Motor neuron (in vitro differentiated cells): ENCODE data around the gene GPR62. TPM values are rescaled to one million over a fixed set of nuclear protein-coding genes. Genes with fewer than 3 reads are reported as not detected.

ENCODE experiments used
- ATAC-seq, 8 experiments: fragments of 200-7000 bp; cut with Tn5 transposase; replicated peaks in 6 of 8; 2 replicates each; pipeline ENCODE4 v1.8.0; 2021; ENCODE audit warnings: mild to moderate bottlenecking in 8 of 8, moderate library complexity in 8 of 8
- H3K27ac ChIP-seq, 2 donors: fragments of 250-450 bp; sonication (Bioruptor Pico); 2 replicates each; pipeline ENCODE4 v1.9.0; 2021; ENCODE audit warnings: antibody characterized with exemption in 2 of 2, mild to moderate bottlenecking in 2 of 2, moderate library complexity in 1 of 2
- H3K4me1 ChIP-seq, 2 donors: fragments of 250-450 bp; sonication (Bioruptor Pico); replicated peaks in 1 of 2; 2 replicates each; pipeline ENCODE4 v1.6.1; 2021; ENCODE audit warnings: antibody characterized with exemption in 2 of 2, mild to moderate bottlenecking in 2 of 2, moderate library complexity in 1 of 2
- H3K4me3 ChIP-seq, 5 donors: fragments of 250-450 bp; sonication (Bioruptor Pico); 2 replicates each; pipeline ENCODE4 v1.9.0; 2021; ENCODE audit warnings: antibody characterized with exemption in 5 of 5, mild to moderate bottlenecking in 5 of 5, moderate library complexity in 4 of 5
- WGBS, 10 experiments: fragments of 450-650 bp; shearing (Covaris generic); methylation state at CpG; one replicate each; pipeline ENCODE4 v1.0.0; 2022; 5-methylcytosine and 5-hydroxymethylcytosine counted together
- in situ Hi-C, 9 experiments: fragments of 400-800 bp; cut with MboI; loops; one replicate each; pipeline ENCODE4 v1.15.0; 2021; ENCODE audit warnings: low sequenced_read_pairs in 9 of 9, low pct_unique_long_range_greater_than_20kb in 2 of 9; ENCODE audit not compliant: unreplicated experiment in 9 of 9
- total RNA-seq, 8 experiments: library from RNA; unstranded; fragments of 300-600 nt; gene quantifications; 2 replicates each; pipeline versions ENCODE4 v1.2.3 to v1.2.4, GENCODE V29; 2022

Gene GPR62
- total RNA-seq, 8 experiments from 2014 or later = 0.25 to 2.3 (median 0.66) TPM; not detected in 1

DNA sequence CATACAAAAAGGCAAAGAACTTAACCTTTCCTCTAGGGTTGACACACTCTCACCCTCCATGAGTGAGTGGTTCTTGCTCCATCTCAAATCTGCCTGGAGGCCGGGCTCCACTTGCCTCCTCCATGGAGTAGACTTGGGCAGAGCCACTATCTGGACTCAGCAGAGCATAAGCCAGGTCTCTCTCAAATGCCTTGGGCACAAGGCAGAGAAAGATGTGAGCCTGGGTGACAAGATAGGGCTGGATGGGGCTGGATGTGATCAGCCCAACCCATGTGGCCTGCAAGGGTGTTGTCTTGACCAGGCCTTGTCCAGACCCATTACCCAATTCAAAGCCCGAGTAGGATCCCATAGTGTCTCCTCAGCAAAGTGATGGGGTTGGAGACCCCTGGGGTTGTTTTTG is 44.7 kb downstream of the GPR62 start:
- H3K4me3 ChIP-seq = no peak overlapping the region
- ATAC-seq = no peak
- H3K4me1 ChIP-seq = peaks cover 27 to 34% of the 10 kb centered on the region in 2 donors
- 40 to 80% (median 70%) methylated on average over 1 to 2 of the region's 2 CpGs; no CpG with 5 or more reads in 6 of the 10 experiments for WGBS, 10 experiments
- in situ Hi-C loops = loop anchor here (5.0 to 25.0 kb wide), 3 partner anchors 137 to 145 kb away; no protein-coding TSS in a partner anchor
- no peak overlapping the region for H3K27ac ChIP-seq

DNA sequence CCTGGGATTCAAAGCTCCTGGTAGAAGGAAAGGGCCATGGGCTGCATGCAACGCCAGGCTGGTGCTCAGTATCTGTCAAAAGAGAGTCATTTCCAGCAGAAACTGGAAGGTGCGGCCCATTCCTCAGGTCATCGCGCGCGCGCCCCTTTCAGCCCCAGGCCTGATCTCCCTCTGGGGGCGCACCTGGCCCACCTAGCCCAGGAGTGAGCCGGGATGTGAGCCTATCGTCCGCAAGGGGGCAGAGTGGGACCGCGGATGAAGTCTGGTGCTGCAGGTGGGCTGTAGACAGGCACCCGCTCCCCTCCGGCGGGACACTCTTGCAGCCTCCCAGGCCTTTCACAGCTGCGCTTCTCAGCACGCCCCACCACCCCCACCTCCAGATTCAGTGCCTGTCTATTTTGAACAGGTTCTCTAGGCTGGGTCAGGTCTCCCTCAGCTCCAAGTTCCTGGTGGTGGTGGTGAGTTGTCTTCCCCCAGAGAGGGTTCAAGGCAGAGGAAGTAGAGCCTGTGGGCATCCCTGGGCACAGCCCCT is 46.3 kb downstream of the GPR62 start:
- Histone ChIP-seq H3K4me1 (peaks cover 38 to 49% of the 10 kb centered on the region in 2 donors), H3K27ac (no peak overlapping the region), H3K4me3 (no peak overlapping the region)
- in situ Hi-C loops = loop anchor here (5.0 to 25.0 kb wide), 3 partner anchors 136 to 143 kb away; no protein-coding TSS in a partner anchor
- peak; percentile 73 to 94 (median 78) for ATAC-seq
- WGBS, 10 experiments = 0 to 29% (median 0%) methylated on average over 1 to 8 of the region's 18 CpGs; no CpG with 5 or more reads in 6 of the 10 experiments

DNA sequence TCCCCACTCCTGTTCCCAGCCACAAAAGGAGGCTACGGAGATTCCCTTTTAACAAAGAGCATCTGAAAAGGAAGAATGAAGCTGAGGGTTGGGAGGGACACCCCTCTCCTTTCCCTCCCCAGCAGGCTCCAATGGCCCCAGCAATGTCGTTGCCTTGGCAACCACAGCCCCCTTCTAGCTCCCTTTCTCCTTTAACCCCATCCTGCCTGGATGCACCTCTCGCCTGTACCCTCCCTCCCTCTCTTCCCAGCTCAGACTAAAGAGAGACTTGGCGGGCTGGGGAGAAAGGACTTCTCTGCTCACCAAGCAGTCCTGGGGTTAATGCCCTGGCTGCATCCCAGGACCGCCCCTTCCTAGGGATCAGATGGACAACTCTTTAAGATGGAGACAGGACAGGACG is 47.6 kb downstream of the GPR62 start:
- no peak overlapping the region for H3K4me3 ChIP-seq
- peaks cover 38 to 49% of the 10 kb centered on the region in 2 donors for H3K4me1 ChIP-seq
- H3K27ac ChIP-seq = no peak overlapping the region
- 11 to 80% (median 38%) methylated on average over 1 to 5 of the region's 6 CpGs; no CpG with 5 or more reads in 2 of the 10 experiments for WGBS, 10 experiments
- ATAC-seq = peak in 1 of 8 experiments; percentile 2
- in situ Hi-C loops = loop anchor here (5.0 to 25.0 kb wide), 3 partner anchors 135 to 142 kb away; no protein-coding TSS in a partner anchor

DNA sequence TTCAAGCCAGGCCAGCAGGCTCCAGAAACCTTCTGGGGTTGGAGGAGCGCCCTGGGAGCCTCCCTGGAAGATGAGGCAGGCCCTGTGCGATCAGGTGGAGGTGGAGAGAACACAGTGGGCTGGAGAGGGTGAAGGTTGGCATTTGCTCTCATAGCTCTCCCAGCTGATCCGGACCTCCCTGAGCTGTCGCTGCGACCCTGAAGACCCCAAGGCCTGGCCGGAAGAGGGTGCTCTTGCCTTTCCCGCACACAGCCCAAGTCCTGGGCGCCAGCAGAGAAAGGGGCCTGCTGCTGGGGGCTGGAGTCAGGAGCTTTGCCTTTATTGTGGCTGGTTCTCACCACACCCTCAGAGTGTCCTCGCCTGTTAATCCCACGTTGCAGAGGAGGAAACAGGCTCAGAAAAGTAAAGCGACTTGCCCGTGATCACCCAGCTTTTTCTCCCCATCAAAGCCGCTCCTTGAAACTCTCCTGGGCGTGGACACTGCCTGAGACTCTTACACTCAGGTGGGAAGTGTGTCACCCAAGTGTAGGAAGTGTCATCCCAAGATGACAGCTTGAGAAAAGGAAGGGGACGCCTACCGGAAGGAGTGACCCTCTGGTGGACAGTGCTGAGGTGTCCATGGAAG is 49.1 kb downstream of the GPR62 start:
- no peak overlapping the region for H3K27ac ChIP-seq
- 18 to 100% (median 72%) methylated on average over 1 to 4 of the region's 16 CpGs; no CpG with 5 or more reads in 4 of the 10 experiments for WGBS, 10 experiments
- H3K4me1 ChIP-seq = peaks cover 38 to 49% of the 10 kb centered on the region in 2 donors

DNA sequence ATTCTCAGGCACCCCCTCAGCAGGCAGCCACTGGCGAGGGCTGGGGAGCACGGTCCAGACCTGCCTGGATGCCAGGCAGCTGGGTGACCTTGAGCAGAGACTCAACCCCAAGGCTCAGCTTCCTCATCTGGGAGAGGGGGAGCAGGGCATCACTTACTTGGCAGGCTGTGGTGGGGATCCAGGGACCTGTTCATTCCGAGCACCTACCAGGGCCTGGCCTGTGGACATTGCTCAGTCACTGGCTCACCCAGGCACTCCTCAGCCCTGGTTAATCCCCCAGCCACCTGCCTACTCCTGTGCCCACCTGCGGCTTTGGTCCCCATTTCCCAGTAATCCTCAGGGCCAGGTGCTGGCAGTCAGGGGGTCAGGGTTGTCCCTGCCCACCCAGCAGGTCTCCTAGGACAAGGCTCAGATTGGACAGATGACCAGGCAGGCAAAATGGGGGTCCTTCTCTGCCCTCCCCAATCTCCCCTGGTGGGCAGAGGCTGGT is 49.8 kb downstream of the GPR62 start:
- Histone ChIP-seq H3K4me1 (peaks cover 38 to 49% of the 10 kb centered on the region in 2 donors), H3K4me3 (no peak overlapping the region), H3K27ac (no peak overlapping the region)
- in situ Hi-C loops = loop anchor here (5.0 to 25.0 kb wide), 3 partner anchors 132 to 140 kb away; no protein-coding TSS in a partner anchor
- ATAC-seq = no peak
- 90 to 100% (median 100%) methylated on average over 1 to 3 of the region's 4 CpGs; no CpG with 5 or more reads in 6 of the 10 experiments for WGBS, 10 experiments

More for the DNA sequence above, 49.1 kb downstream of the GPR62 start:
- in situ Hi-C loops = loop anchor here (5.0 to 25.0 kb wide), 3 partner anchors 133 to 141 kb away; no protein-coding TSS in a partner anchor
- no peak overlapping the region for H3K4me3 ChIP-seq
- ATAC-seq = peak in 7 of 8 experiments; percentile 46 to 78 (median 68)

DNA sequence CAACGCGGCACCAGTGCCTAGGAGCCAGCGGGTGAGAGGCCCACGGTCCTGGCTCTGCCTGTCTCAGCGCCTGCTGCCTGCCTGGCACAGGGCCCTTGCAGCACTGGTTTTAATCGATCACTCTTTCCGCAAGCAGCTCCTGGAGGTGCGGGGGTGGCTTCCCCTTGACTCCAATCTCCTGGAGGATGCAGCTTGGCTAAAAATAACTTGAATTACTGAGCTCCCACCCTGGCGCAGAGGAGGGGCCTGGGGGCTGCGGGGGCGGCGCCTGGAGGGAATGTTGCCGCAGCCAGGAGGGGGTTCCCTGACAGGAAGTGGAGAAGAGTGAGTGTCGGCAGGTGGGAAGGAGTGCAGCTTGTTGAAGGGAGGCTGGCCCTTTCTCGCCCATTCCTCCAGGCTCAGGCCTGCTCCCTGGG is 50.4 kb downstream of the GPR62 start:
- in situ Hi-C loops = loop anchor here in 7 of 9 experiments (10.0 to 25.0 kb wide), 2 partner anchors 132 to 139 kb away; no protein-coding TSS in a partner anchor
- peaks cover 38 to 49% of the 10 kb centered on the region in 2 donors for H3K4me1 ChIP-seq
- H3K27ac ChIP-seq = peak overlapping the region in 1 of 2 donors; percentile 13
- 100% methylated on average over 1 of the region's 15 CpGs; no CpG with 5 or more reads in 9 of the 10 experiments for WGBS, 10 experiments
- peak; percentile 9 to 69 (median 46) for ATAC-seq
- H3K4me3 ChIP-seq = no peak overlapping the region

- 20 to 100% (median 67%) methylated on average over 1 to 2 of the region's 8 CpGs; no CpG with 5 or more reads in 3 of the 10 experiments for WGBS, 10 experiments
- H3K4me3 ChIP-seq = no peak overlapping the region
- no peak overlapping the region for H3K27ac ChIP-seq
- in situ Hi-C loops = loop anchor here in 7 of 9 experiments (10.0 to 25.0 kb wide), 2 partner anchors 131 to 139 kb away; no protein-coding TSS in a partner anchor
- H3K4me1 ChIP-seq = peaks cover 38 to 49% of the 10 kb centered on the region in 2 donors
- ATAC-seq = no peak
Observed at GRCh38 chr3:52006017-52006819, 51.0 kb downstream of the GPR62 start.

- Histone ChIP-seq H3K27ac (no peak overlapping the region), H3K4me1 (peaks cover 35 to 47% of the 10 kb centered on the region in 2 donors), H3K4me3 (no peak overlapping the region)
- in situ Hi-C loops = loop anchor here in 7 of 9 experiments (10.0 to 25.0 kb wide), 2 partner anchors 131 to 138 kb away; no protein-coding TSS in a partner anchor
- ATAC-seq = no peak
- 40 to 73% methylated on average over 1 to 2 of the region's 6 CpGs; no CpG with 5 or more reads in 8 of the 10 experiments for WGBS, 10 experiments
Observed at GRCh38 chr3:52006820-52007133, 51.6 kb downstream of the GPR62 start.

Other genes with a start within 250 kb of the GPR62 start
- 10 to 100 TPM in 1 of 8 experiments, 1 to 10 TPM in 3, under 1 TPM in 4; 0.27 to 22.1 (median 2.5) TPM for gene GRM2, start 248.3 kb upstream of the GPR62 start, total RNA-seq
- not detected for gene IQCF6, start 176.1 kb upstream of the GPR62 start, total RNA-seq
- gene IQCF2, start 93.8 kb upstream of the GPR62 start, total RNA-seq = not detected
- not detected for gene IQCF5, start 79.8 kb upstream of the GPR62 start, total RNA-seq
- under 1 TPM in 1 of 8 experiments, not detected in 7; 0.22 TPM for gene IQCF1, start 52.0 kb upstream of the GPR62 start, total RNA-seq
- gene RRP9, start 13.5 kb upstream of the GPR62 start, total RNA-seq = 10 to 100 TPM; 12.0 to 55.7 (median 21.9) TPM
- gene PARP3, start 13.0 kb upstream of the GPR62 start, total RNA-seq = 10 to 100 TPM in 3 of 8 experiments, 1 to 10 TPM in 5; 2.7 to 40.4 (median 6.9) TPM
- gene PCBP4, start 12.1 kb downstream of the GPR62 start, total RNA-seq = 100 to 1,000 TPM in 5 of 8 experiments, 10 to 100 TPM in 3; 10.6 to 338 (median 121) TPM
- 10 to 100 TPM in 4 of 8 experiments, 1 to 10 TPM in 4; 2.8 to 62.1 (median 13.7) TPM for gene ABHD14B, start 18.7 kb downstream of the GPR62 start, total RNA-seq
- 10 to 100 TPM in 7 of 8 experiments, 1 to 10 TPM in 1; 7.4 to 46.3 (median 30.8) TPM for gene ABHD14A, start 19.7 kb downstream of the GPR62 start, total RNA-seq
- 100 to 1,000 TPM in 1 of 8 experiments, 10 to 100 TPM in 6, 1 to 10 TPM in 1; 6.0 to 136 (median 22.4) TPM for gene ACY1, start 28.2 kb downstream of the GPR62 start, total RNA-seq
- 1,000 to 10,000 TPM; 1,304 to 2,666 (median 2,366) TPM for gene RPL29, start 40.5 kb downstream of the GPR62 start, total RNA-seq
- gene DUSP7, start 101.2 kb downstream of the GPR62 start, total RNA-seq = 10 to 100 TPM in 2 of 8 experiments, 1 to 10 TPM in 6; 6.9 to 12.9 (median 8.8) TPM
- 10 to 100 TPM in 2 of 8 experiments, 1 to 10 TPM in 6; 1.2 to 13.2 (median 3.0) TPM for gene POC1A, start 199.0 kb downstream of the GPR62 start, total RNA-seq
- 10 to 100 TPM; 30.0 to 51.1 (median 37.6) TPM for gene ALAS1, start 242.8 kb downstream of the GPR62 start, total RNA-seq